Measurements from ENCODE around the gene SKI. TPM values are rescaled to one million over a fixed set of nuclear protein-coding genes. Genes with fewer than 3 reads are reported as not detected.

SKI gene
- total and polyA plus RNA-seq, 2 of the 4 experiments (the other 2 are of a cell fraction) = 2.3 to 20.1 TPM

- Histone ChIP-seq H3K4me2 (ENCODE audit: low read depth, low read length) (no peak overlapping the region), H3K56ac (ENCODE audit: extremely low read depth, insufficient read depth, low read length) (no peak overlapping the region), H4K20me1 (ENCODE audit: insufficient read depth, low read length) (no peaks in the 10 kb centered on the region), H3K36me3 (ENCODE audit: control insufficient read depth, insufficient read depth, low read length) (no peaks in the 10 kb centered on the region), H3K4ac (ENCODE audit: low read depth, low read length) (no peak overlapping the region), H2BK5ac (ENCODE audit: low read depth, low read length, poor library complexity, severe bottlenecking) (no peak overlapping the region), H3K4me3 (ENCODE audit: insufficient read depth, low read depth, low read length) (no peak overlapping the region), H3K23ac (ENCODE audit: low read depth, low read length) (no peak overlapping the region), H3K79me1 (ENCODE audit: low read depth in 1 of 2, low read length in 2 of 2) (no peaks in the 10 kb centered on the region), H2AK9ac (replicated peaks; ENCODE audit: low read depth, low read length, poor library complexity) (no peak overlapping the region), H3K9me3 (ENCODE audit: control insufficient read depth, insufficient read depth, low read length) (no peaks in the 10 kb centered on the region; the same call in 1 of the 2 replicates), H3K18ac (ENCODE audit: low read depth, low read length) (no peak overlapping the region), H3K9me1 (ENCODE audit: insufficient read depth, low read length) (no peaks in the 10 kb centered on the region), H3K27me3 (ENCODE audit: control insufficient read depth, insufficient read depth, low read length) (no peaks in the 10 kb centered on the region; the same call in 1 of the 2 replicates), H4K5ac (ENCODE audit: low read depth, low read length) (no peak overlapping the region), H3K9ac (ENCODE audit: low read depth, low read length) (no peak overlapping the region), H2AFZ (replicated peaks; ENCODE audit: low read length, poor library complexity) (no peak overlapping the region), H2BK15ac (ENCODE audit: low read depth, low read length) (no peak overlapping the region), H4K91ac (ENCODE audit: insufficient read depth, low read depth, low read length) (no peak overlapping the region), H3K4me1 (ENCODE audit: control insufficient read depth, insufficient read depth, low read length) (no peaks in the 10 kb centered on the region), H3K27ac (ENCODE audit: insufficient read depth, low read length) (no peak overlapping the region), H4K8ac (ENCODE audit: low read depth in 2 of 2, low read length in 2 of 2) (no peak overlapping the region), H2BK20ac (ENCODE audit: low read depth, low read length) (no peak overlapping the region), H2BK120ac (ENCODE audit: low read depth, low read length) (no peak overlapping the region), H3K14ac (replicated peaks; ENCODE audit: low read depth, low read length) (no peak overlapping the region), H2AK5ac (ENCODE audit: low read depth, low read length) (no peak overlapping the region)
- ATAC-seq (ENCODE audit: low read depth) (no peak), DNase-seq (no peak)
- dilution Hi-C loops (cut with HindIII; ENCODE audit: low sequenced_read_pairs, unreplicated experiment) (no loop called here), intact Hi-C loops (cut with micrococcal nuclease) (no loop called here), in situ Hi-C loops (cut with MboI; ENCODE audit: low sequenced_read_pairs) (no loop called here)
- POLR2A ChIA-PET (ENCODE audit: unreplicated experiment) = no interaction called here
- BruUV-seq (replicated peaks) = no TSS peak
- WGBS, 2 experiments (ENCODE audit: extremely low coverage in 2 of 2, insufficient read length in 1 of 2) = 85% methylated on average over 16 of the region's 24 CpGs; no CpG with 5 or more reads in 1 of the 2 experiments
- CTCF ChIA-PET = no interaction called here
- TF ChIP-seq BHLHE40 (IDR thresholded peaks at IDR 0.05; ENCODE audit: low read depth, low read length) (no peak), RFX5 (IDR thresholded peaks at IDR 0.05; ENCODE audit: low read depth, low read length) (no peak), NFE2L2 (IDR thresholded peaks at IDR 0.05; ENCODE audit: low read depth, low read length) (no peak), MAFK (IDR thresholded peaks at IDR 0.05; ENCODE audit: low read depth, low read length) (no peak), POLR2A (IDR thresholded peaks at IDR 0.05; ENCODE audit: low read depth, low read length) (no peak), RAD21 (IDR thresholded peaks at IDR 0.05; ENCODE audit: low read length) (no peak), MXI1 (IDR thresholded peaks at IDR 0.05; ENCODE audit: borderline replicate concordance, low read depth, low read length) (no peak), FOS (IDR thresholded peaks at IDR 0.05; ENCODE audit: low read depth, low read length) (no peak)
Measured at GRCh38 chr1:2340086-2340917, 112.2 kb downstream of the SKI start.
